KMS-11 (cell line): Measurements from ENCODE around the gene TUBB2B.

Experiments
- H2AFZ ChIP-seq: fragments of 200-600 bp; sonication (generic); 2 replicates; pipeline ENCODE4 v1.6.1; 2016; ENCODE audit warnings: antibody characterized with exemption, mixed run types, low read depth
- H3K27ac ChIP-seq: fragments of 200-600 bp; sonication (generic); 2 replicates; pipeline ENCODE4 v1.6.1; 2016; ENCODE audit warnings: mild to moderate bottlenecking, mixed run types
- H3K27me3 ChIP-seq: fragments of 200-600 bp; sonication (generic); 2 replicates; pipeline ENCODE4 v1.6.1; 2017; ENCODE audit warnings: mild to moderate bottlenecking, low read depth, mixed run types, moderate library complexity; ENCODE audit not compliant: insufficient read depth
- H3K36me3 ChIP-seq: fragments of 200-600 bp; sonication (generic); 2 replicates; pipeline ENCODE4 v1.6.1; 2017; ENCODE audit warnings: mild to moderate bottlenecking, mixed run types; ENCODE audit not compliant: insufficient read depth
- H3K4me1 ChIP-seq: fragments of 200-600 bp; sonication (generic); 2 replicates; pipeline ENCODE4 v1.6.1; 2016; ENCODE audit warnings: mild to moderate bottlenecking, low read depth, mixed run types; ENCODE audit not compliant: poor library complexity, severe bottlenecking
- H3K4me2 ChIP-seq: fragments of 200-600 bp; sonication (generic); 2 replicates; pipeline ENCODE4 v1.7.0; 2016; ENCODE audit warnings: mild to moderate bottlenecking, mixed run types
- H3K4me3 ChIP-seq: fragments of 200-600 bp; sonication (generic); IDR thresholded peaks from 2 replicates; pipeline ENCODE4 v1.6.1; 2017; ENCODE audit warnings: low read depth, low read length, mixed read lengths; ENCODE audit not compliant: insufficient read depth
- H3K79me2 ChIP-seq: fragments of 200-600 bp; sonication (generic); 2 replicates; pipeline ENCODE4 v1.6.1; 2016; ENCODE audit warnings: low read depth, mixed run types; ENCODE audit not compliant: insufficient read depth
- H3K9ac ChIP-seq: fragments of 200-600 bp; sonication (generic); 2 replicates; pipeline ENCODE4 v1.6.1; 2016; ENCODE audit warnings: mild to moderate bottlenecking, mixed run types
- H4K20me1 ChIP-seq: fragments of 200-600 bp; sonication (generic); 2 replicates; pipeline ENCODE4 v1.6.1; 2016; ENCODE audit warnings: mild to moderate bottlenecking, mixed run types; ENCODE audit not compliant: insufficient read depth
- TF ChIP-seq, protein P1 (sequence below): fragments of 200-600 bp; sonication (generic); conservative IDR thresholded peaks from 2 replicates; pipeline ENCODE4 v1.6.1; 2017; ENCODE audit warnings: low read depth, mild to moderate bottlenecking, antibody characterized with exemption, low read length, moderate library complexity, mixed read lengths

The TUBB2B gene

GRCh38 chr6:3230256-3230882, 2.9 kb upstream of the TUBB2B start:
- peaks cover 17% of the 10 kb centered on the region; the same call in 1 of the 2 replicates for H3K27me3 ChIP-seq
- H3K27ac ChIP-seq = no peak overlapping the region
- H3K4me1 ChIP-seq = peaks cover 16% of the 10 kb centered on the region
- no peaks in the 10 kb centered on the region for H3K36me3 ChIP-seq
- H3K9ac ChIP-seq = no peak overlapping the region
- H3K79me2 ChIP-seq = no peaks in the 10 kb centered on the region
- TF ChIP-seq, protein P1, sequence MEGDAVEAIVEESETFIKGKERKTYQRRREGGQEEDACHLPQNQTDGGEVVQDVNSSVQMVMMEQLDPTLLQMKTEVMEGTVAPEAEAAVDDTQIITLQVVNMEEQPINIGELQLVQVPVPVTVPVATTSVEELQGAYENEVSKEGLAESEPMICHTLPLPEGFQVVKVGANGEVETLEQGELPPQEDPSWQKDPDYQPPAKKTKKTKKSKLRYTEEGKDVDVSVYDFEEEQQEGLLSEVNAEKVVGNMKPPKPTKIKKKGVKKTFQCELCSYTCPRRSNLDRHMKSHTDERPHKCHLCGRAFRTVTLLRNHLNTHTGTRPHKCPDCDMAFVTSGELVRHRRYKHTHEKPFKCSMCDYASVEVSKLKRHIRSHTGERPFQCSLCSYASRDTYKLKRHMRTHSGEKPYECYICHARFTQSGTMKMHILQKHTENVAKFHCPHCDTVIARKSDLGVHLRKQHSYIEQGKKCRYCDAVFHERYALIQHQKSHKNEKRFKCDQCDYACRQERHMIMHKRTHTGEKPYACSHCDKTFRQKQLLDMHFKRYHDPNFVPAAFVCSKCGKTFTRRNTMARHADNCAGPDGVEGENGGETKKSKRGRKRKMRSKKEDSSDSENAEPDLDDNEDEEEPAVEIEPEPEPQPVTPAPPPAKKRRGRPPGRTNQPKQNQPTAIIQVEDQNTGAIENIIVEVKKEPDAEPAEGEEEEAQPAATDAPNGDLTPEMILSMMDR = no peak
- H4K20me1 ChIP-seq = no peaks in the 10 kb centered on the region
- no peak overlapping the region for H2AFZ ChIP-seq
- no peak overlapping the region for H3K4me2 ChIP-seq
- H3K4me3 ChIP-seq = no peak overlapping the region

DNA sequence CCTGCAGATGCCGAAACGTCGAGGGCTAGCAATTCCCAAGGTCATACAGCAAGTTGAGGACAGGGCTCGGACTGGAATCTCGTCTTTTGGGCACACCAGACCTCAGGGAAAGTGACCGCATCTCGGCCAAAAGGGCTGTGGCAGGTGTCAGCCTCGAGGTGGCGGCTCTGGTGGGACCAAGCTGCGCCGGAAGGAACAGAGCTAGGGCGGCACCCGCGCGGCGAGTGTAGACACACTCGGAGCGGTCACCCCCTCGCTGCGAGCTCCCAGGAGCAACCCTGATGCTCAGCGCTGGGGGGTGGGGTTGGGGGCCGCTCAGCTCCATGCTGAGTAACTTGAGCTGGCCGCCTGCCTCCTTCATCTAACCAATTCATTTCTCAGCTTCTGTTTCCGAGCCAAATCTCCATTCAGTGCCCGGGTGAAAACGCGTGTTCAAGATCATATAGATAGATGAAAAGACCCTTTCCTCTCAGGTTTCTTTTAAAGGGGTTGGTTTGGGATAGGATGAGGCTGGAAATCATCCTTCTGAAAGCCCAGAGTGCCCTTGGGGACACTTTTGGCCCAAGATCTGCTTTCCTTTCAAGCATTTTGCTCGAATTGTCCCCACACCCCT, 2.2 kb upstream of the TUBB2B start:
- H3K79me2 ChIP-seq = no peaks in the 10 kb centered on the region
- no peaks in the 10 kb centered on the region for H4K20me1 ChIP-seq
- peaks cover 17% of the 10 kb centered on the region; the same call in 1 of the 2 replicates for H3K27me3 ChIP-seq
- no peak overlapping the region for H3K27ac ChIP-seq
- no peak overlapping the region for H3K4me3 ChIP-seq
- H3K4me1 ChIP-seq = peaks cover 16% of the 10 kb centered on the region
- no peaks in the 10 kb centered on the region for H3K36me3 ChIP-seq
- H3K9ac ChIP-seq = no peak overlapping the region
- peak overlapping the region; percentile 37; the same call in 1 of the 2 replicates for H3K4me2 ChIP-seq
- TF ChIP-seq, protein P1 = no peak
- peak overlapping the region; percentile 50; the same call in 1 of the 2 replicates for H2AFZ ChIP-seq

- TF ChIP-seq, protein P1 = no peak
- no peaks in the 10 kb centered on the region for H3K79me2 ChIP-seq
- no peaks in the 10 kb centered on the region for H4K20me1 ChIP-seq
- H3K4me2 ChIP-seq = peak overlapping the region; percentile 37
- no peaks in the 10 kb centered on the region for H3K36me3 ChIP-seq
- H2AFZ ChIP-seq = peak overlapping the region; percentile 50; the same call in 1 of the 2 replicates
- H3K4me1 ChIP-seq = peaks cover 19% of the 10 kb centered on the region
- H3K4me3 ChIP-seq = no peak overlapping the region
- no peak overlapping the region for H3K9ac ChIP-seq
- no peak overlapping the region for H3K27ac ChIP-seq
- peaks cover 17% of the 10 kb centered on the region; the same call in 1 of the 2 replicates for H3K27me3 ChIP-seq
Observed at GRCh38 chr6:3228771-3229565, 1.5 kb upstream of the TUBB2B start.

DNA sequence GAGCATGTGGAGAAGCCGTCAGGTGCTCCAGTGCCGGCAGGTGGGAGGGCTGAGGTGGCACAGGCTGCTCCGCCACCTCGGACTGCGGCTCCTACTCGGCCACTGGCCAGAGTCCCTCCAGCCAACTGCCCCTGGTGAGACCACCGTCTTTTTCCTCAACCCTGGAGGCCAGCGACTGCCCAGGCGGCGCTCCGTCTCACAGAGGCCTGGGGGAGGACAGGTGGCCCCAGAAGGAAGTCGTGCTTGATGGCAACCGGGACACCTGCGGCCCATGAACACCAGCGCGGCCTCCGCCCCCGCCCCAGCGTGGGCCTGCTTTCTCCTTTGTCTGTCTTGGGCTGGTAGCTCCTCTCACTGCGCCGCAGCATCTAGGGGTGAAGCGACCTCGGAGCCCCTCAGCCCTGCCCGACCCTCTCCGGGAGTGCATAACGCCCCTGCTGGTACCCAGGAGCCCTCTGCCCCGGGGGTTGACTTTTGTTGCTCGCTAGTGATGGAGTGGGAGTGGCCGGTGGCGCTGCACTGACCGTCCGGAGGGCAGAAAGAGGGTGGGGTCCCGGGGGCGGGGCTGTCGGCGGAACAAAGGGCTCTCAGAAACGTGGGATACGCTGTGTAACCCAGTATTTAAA, 706 bp upstream of the TUBB2B start:
- H3K4me1 ChIP-seq = peaks cover 27% of the 10 kb centered on the region
- peak overlapping the region; percentile 99 for H3K4me2 ChIP-seq
- no peaks in the 10 kb centered on the region for H3K79me2 ChIP-seq
- no peak overlapping the region for H3K27ac ChIP-seq
- TF ChIP-seq, protein P1 = no peak
- H3K36me3 ChIP-seq = no peaks in the 10 kb centered on the region
- H3K9ac ChIP-seq = peak overlapping the region; percentile 63; the same call in 1 of the 2 replicates
- no peak overlapping the region for H3K4me3 ChIP-seq
- no peaks in the 10 kb centered on the region for H4K20me1 ChIP-seq
- H3K27me3 ChIP-seq = peaks cover 17% of the 10 kb centered on the region; the same call in 1 of the 2 replicates
- H2AFZ ChIP-seq = peak overlapping the region; percentile 90
